ENCODE measurements around the gene ISLR.

DNA sequence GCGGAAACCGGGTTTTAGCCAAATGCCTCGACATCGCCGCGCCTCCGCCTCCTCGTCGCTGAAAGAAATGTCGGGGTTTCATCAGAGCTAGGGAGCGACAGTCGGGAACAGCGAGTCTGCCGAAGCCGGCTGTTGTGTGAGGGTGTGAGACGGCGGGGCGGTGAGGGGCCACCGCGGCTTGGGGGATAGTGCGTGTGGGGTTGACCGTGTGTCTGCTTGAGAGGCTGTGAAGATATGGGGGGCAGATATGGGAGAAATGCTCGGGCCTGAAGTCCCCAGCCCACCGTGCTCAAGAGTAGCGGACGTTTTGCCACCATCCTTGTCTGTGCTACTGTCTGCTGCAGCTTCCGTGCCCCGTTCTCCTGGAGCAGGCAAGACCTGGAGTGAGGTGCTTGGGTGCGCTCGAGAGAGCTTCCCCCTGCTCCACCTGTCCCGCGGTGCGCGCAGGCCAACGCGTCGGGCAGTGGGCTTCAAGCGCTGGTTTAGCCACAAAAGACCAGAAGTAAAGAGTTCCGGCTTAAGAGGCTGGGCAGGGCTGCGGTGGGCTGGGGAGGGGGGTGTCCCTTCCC lies 43.8 kb upstream of the ISLR start:
- TF ChIP-seq YY1 (tag by site-specific recombination; IDR thresholded peaks at IDR 0.05) (no peak), ZNF184 (tag by site-specific recombination; IDR thresholded peaks at IDR 0.05) (no peak)

Measured in HEK293 (cell line).